Astrocyte (in vitro differentiated cells and primary cell): ENCODE data around the gene AGT.

Source experiments
- EZH2 ChIP-seq: IDR thresholded peaks from 2 replicates; pipeline ENCODE4 v1.6.1; 2012; ENCODE audit warnings: mild to moderate bottlenecking, low read length, inconsistent platforms; ENCODE audit not compliant: insufficient read depth
- TF ChIP-seq, protein P1 (sequence below): IDR thresholded peaks from 2 replicates; pipeline ENCODE4 v1.5.1; 2011; ENCODE audit warnings: low read depth, mild to moderate bottlenecking, inconsistent platforms, low read length, moderate library complexity; ENCODE audit not compliant: insufficient read depth

DNA sequence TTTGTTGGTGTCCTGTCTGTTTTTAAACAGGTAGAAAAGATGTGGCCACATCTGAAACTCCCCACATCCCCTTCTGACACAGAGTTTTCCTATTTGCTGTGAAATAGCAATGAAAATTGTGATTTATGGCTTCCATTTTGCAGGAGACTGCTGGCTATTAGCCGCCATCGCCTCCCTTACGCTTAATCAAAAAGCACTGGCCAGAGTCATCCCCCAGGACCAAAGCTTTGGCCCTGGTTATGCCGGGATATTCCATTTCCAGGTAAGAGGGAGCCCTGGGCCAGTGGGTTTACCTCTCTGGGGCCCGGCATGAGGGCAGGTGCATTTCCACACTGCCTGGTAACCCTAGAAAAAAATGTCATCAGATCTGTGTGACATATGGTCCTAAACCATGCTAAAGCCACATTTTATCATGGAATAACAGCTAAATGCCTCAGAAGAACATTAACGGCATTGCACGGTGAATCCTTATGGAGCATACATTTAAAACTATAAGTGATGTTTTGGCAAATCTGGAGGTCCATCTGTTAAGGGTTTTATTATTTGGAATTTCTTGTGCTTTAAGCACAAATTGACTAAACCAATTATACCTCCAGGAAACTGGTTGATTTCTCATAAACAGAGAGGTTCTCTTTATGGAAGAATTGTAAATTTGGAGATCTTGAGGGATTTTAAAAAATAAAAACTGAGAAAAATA, 45.6 kb upstream of the AGT start:
- TF ChIP-seq, protein P1, sequence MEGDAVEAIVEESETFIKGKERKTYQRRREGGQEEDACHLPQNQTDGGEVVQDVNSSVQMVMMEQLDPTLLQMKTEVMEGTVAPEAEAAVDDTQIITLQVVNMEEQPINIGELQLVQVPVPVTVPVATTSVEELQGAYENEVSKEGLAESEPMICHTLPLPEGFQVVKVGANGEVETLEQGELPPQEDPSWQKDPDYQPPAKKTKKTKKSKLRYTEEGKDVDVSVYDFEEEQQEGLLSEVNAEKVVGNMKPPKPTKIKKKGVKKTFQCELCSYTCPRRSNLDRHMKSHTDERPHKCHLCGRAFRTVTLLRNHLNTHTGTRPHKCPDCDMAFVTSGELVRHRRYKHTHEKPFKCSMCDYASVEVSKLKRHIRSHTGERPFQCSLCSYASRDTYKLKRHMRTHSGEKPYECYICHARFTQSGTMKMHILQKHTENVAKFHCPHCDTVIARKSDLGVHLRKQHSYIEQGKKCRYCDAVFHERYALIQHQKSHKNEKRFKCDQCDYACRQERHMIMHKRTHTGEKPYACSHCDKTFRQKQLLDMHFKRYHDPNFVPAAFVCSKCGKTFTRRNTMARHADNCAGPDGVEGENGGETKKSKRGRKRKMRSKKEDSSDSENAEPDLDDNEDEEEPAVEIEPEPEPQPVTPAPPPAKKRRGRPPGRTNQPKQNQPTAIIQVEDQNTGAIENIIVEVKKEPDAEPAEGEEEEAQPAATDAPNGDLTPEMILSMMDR = no peak
- no peak for TF ChIP-seq EZH2
